ENCODE results near the gene SMIM32.

Gene SMIM32

DNA sequence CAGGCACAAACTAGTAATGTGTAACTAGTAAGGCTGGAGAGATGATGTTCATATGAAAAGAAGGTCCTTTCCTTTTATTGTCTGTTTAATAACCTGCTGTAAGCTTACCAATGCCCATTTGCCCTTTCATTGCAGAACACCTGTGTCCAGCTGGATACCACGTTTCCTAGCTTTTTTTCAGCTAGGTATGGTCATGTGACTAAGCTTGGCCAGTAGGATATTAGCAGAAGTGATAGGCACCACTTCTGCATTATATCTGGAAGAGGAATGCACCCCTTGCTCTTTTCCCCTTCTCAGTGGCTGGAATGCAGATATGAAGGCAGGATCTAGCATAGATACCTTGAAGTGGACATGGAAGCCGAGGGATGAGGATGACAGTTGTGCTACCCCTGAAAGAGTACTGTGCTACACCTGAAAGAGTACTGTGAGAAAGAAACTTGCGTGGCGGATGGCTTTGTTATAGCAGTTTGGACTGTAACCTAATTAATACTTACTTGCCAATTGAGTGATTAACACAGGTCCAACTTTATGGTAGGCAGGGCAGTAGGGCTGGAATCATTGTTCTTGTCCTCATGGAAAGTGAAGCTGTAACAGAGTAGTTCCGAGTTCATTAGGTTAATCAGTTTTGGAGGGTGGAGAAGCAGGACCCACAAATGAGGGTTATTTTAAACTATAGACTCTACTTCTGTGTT, 6.8 kb downstream of the SMIM32 start:
- FAIRE-seq, result no peak

DNA sequence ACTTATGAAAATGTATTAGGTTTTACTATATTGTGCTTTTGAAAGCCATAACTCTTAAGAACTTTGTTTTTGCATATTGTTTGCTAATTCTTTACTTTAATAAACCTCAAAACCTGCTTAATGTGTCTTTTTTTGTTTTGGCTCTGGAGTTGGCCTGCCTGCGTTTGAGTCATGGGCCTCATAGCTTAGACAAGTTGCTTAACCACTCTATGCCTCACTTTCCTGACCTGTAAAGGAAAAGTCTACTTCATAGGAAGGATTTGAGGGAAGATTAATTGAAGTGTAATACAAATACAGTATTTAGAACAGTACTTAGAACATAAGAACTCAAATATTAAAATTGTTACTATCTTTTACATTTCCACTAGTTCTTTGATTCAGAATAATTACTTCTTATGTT, 10.3 kb downstream of the SMIM32 start:
- no peak for FAIRE-seq

DNA sequence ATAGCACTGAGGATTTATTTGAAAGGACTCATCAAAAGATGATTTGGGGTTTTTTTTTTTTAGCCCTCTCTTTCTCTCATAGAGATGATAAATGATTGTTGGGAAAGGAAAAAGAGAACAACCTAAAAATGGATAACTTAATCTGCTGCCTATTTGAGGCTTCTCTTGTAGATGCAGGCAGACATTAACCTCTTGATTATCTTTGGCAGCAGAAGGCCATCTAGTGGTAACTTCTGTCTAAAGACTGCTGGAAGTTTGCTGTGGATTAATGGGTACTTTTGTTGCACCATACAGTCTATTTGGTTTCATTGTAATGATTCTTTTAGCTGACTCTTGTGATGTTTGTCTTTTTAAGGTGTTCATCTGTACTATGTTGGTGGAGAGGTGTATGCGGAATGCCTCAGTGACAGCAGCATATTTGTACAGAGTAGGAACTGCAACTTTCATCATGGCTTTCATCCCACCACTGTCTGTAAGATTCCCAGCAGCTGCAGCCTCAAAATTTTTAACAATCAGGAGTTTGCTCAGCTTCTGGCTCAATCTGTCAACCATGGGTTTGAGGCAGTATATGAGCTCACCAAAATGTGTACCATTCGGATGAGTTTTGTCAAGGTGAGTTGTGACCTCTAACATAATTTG, 18.8 kb downstream of the SMIM32 start:
- peak; percentile 96 for FAIRE-seq

DNA sequence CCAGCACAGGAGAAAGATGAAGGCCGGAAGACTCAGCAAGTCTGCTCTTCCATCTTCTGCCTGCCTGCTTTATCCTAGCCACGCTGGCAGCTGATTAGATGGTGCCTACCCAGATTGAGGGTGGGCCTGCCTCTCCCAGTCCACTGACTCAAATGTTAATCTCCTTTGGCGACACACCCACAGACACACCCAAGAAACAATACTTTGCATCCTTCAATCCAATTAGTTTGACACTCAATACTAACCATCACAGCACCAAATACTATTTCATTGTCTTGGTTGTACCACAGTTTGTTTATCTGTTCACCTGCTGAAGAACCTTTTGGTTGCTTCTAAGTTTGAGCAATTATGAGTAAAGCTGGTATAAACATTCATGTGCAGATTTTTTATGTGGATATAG, 23.7 kb downstream of the SMIM32 start:
- FAIRE-seq, result no peak

DNA sequence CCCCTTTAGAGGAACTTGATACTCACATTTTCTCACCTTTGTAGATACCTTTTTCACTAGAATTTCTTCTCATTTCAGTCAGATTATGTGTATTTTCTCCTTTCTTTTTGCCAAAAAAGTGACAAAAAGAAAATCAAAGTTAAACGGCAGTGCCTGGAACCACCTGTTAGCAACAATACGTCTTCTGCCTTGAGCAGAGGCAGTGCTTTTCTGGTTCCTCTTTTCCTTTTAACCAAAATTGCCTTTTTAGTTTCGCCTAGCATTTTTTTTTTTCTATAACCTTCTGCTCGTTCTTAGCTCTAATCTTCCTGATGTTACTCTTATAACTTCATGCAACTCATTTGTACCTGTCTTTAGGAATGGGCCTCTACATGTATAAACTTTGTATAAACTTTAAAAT, 26.1 kb downstream of the SMIM32 start:
- FAIRE-seq, result no peak

DNA sequence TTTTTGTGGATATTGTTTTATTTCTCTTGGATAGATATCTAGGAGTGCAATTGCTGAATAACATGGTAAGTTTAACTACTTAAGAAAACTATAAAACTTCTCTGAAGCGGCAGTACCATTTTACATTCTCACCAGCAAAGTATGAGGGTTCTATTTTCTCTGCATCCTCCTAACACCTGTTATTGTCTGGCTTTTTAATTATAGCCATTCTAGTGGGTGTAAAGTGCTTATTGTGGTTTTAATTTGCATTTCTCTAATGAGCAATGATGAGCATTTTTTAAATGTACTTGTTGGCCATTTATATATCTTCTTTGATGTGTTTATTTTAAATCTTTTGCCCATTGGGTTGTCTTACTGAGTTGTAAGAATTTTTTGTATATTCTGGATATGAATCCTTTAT, 28.7 kb downstream of the SMIM32 start:
- FAIRE-seq, result no peak

DNA sequence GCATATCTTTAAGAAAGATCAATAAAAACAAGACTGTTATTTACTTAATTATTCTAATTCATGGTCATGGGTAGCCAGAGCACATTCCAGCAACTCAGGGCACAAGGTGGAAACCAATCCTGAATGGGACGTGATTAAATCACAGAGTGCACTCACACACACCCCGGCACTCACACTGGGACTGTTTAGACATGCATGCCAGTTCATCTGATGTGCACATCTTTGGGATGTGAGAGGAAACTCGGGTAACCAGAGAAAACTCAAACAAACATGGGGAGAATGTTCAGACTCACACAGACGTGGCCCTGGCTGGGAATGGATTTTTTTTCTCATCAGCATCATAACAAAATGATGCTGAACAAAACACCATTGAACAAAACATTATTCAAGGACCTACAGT, 31.0 kb downstream of the SMIM32 start:
- FAIRE-seq, result no peak

DNA sequence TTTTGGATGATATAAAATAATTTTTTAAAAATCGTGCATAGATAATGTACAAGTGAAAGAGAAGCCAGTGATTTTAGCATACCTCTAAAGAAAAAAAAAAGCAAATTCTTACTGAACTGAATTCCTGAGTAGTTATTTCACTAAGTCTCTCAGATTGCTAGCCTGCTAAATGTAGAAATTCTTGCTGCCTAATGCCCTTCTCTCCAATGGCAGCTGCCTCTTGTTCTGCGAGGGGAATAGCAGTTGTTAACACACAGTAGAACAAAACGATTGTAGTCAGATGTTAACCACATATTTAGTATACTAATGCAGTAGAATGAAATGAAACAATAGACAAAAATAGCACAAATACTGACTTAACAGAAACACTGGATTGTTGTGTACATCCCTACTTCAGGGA, 33.5 kb downstream of the SMIM32 start:
- no peak for FAIRE-seq

DNA sequence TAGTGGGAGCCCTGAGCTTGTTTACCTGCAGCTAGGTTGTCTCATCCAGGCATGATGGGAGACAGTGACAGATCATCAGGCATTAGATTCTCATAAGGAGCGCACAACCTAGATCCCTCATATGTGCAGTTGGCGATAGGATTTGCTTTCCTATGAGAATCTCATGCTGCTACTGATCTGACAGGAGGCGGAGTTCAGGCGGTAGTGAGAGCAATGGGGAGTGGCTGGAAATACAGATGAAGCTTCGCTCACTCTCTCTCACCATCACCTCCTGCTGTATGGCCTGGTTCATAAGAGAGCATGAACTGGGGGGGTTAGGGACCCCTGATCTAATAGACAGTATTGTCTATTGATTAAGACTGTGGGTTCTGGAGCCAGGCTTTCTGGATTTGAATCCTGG, 35.4 kb downstream of the SMIM32 start:
- FAIRE-seq, result no peak

DNA sequence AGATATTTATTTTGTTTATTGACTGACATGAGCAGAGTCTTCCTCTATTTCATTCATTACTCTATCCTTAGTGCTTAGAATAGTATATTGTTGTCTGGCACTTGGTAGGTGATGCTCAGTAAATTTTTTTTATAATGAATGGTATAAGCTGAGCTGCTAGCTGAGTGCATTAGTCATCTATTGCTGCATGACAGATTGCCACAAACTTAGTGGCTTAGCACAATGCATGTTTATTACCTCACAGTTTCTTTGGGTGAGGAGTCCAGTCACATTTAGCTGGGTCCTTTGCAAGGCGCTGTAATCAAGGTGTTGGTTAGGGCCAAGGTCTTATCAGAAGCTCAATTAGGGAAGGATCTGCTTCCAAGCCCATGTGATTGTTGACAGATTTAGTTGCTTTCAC, 37.2 kb downstream of the SMIM32 start:
- no peak for FAIRE-seq

DNA sequence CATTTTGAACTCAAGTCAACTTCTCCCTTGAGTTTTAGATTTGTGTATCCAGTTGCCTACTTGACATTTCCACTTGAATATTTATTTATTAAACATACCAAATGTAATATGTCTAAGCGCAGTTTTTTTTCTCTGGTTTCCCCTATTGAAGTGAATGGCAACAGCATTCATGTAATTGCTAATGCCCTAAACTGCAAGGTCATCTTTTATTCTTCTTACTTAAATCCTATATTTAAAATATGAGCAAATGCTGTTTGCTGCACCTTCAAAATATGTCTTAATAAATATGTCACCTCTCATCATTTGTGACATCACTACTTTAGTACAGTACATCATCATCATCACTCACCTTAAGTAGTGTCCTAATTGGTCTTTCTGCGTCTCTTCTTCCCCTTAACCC, 37.9 kb downstream of the SMIM32 start:
- no peak for FAIRE-seq

DNA sequence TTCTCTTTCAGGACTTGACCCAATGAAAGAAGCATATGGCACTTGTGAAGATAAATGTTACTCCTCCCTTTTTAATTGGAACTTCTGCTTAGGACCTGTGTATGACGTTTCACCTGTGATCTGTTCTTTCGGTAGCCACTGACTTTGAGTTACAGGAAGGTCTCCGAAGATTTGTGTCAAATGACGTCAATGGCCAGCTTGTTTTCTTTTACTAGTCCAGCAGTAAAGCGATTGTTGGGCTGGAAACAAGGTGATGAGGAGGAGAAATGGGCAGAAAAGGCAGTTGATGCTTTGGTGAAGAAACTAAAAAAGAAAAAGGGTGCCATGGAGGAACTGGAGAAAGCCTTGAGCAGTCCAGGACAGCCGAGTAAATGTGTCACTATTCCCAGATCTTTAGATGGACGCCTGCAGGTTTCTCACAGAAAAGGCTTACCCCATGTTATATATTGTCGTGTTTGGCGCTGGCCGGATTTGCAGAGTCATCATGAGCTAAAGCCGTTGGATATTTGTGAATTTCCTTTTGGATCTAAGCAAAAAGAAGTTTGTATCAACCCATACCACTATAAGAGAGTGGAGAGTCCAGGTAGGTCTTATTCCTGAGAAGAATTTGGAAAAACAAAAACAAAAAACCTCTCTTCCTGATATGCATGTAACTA, 39.3 kb downstream of the SMIM32 start:
- no peak for FAIRE-seq

DNA sequence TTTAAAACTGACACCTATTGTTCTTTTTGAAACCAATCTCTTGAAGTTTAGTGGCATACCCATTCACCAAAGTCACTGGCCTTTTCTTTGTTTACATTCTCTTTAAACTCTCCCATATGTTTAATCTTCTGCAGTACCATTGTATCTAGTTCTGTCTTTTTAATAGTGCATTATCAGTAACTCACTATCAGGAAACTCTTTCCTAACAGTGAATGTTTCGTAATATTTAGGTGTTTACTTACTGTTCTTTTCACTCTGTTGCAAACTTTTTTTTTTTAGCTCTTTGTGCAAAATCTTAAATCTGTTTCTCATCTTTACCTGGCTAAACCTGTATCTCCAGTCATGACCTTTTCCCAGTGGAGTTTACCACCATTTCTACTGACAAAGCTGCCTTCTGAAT, 43.1 kb downstream of the SMIM32 start:
- no peak for FAIRE-seq

DNA sequence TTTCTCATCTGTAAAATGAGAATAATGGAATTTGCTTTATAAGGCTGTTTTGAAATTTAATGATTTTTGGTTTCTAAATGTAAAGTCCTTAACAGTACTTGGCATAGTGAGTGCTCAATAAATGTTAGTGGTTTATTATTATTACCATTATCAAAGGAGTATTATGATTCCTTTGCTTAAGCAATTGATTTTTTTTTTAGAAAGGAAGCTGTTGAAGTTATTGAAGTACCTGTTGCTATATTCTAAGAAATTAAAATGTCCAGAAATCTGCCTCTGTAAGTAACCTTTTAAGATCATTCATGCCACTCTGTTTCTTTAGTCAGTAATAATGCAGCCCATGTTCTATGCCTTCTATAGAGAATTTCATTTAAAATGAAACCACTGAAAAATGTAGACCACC, 45.3 kb downstream of the SMIM32 start:
- FAIRE-seq, result no peak

DNA sequence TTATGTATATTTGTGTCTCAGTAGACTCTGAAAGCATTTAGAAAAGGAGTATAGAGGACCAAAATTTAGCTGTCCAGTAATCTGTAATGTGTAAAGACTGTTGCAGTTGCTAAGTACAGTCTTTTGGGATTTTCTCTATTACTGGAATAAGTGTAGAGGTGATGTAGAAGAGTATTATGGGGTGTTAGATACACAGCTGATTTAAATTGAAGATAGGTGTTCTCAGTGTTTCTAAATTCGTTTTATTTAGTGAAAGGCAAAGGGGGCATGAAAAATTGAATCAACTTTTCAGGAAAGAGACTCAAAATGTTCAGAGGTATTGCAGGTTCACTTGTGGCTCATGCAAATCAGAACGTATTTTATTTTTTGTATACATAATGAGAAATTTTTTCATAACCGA, 46.8 kb downstream of the SMIM32 start:
- no peak for FAIRE-seq

DNA sequence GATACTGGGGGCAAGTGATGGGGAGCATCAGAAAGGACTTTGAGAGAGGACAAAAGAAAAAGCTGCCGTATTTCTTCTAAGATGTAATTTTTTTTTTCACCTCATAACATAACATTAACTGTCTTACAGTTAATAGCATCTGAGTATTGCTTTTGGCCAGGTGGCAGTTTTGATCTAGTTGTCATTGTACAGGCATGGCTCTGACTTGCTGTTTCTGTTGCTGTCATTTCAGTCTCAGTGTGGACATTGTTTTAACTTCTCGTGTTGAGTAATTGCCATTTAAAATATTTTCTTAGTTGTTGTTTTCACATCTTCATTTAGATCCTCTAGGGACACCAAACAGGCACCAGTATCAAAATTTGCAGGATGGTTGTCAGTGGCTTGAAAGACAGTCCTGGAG, 47.9 kb downstream of the SMIM32 start:
- FAIRE-seq, result no peak

DNA sequence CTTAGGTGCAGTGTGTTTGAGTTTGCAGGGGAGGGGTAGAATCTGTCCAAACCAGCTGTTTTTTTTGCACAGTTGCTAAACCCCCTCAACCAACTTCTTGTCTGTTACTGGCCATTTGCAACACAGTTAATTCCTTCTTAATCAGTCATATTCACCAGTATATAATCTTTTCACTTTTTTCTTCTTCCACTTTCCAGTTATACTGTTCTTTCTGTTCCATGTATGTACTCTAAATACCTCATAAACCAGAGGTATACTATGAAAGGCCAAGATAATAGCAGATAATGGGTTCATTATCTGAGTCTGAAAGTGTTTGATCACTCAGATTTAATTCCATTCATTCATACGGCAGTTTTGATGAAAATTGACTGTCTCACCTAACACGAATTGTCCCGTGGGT, 49.2 kb downstream of the SMIM32 start:
- FAIRE-seq, result no peak

DNA sequence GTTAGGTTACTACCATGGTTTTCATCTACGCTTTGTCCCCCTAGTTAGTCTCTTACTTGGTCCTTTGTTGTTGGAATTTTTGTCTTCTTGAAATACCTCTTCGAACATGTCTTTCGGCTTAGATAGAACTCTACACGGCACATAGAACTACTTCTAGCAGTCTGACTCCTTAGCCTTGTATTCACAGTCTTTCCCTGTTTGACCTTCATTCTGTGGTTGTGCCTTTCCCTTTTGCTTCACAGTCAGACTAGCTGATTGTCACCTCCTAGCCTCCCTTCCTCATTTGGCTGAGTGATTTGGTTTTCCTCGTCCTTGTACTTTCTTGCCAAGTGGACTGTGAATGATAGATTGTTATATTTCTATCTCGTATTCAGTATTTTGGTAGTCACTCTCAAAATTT, 49.6 kb downstream of the SMIM32 start:
- FAIRE-seq, result no peak

DNA sequence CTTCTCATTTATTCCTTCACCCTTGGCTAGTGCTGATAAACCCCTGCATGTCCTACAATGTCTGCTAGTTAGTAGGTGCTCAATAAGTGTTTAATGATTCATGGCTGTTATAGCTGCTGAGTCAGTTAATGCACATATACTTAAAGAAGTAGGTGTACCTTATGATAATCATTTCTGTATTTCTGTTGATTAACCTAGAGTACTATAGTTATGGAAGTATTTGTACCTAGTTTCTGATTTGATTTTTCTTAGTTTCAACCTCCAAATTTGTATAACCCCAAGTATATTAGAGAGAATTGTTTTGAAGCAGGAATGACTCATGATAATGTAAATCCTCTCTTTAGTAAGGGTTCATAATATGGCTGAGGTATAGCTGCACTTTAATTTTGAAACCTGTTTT, 51.4 kb downstream of the SMIM32 start:
- no peak for FAIRE-seq

Data from A204.1 (cell line).